Testis (tissue), 2 donors: ENCODE measurements around the gene ROPN1B.
"Not testable (repeated sequence)": the region's sequence is repeated elsewhere in the genome, so short reads cannot be mapped to it uniquely, and the experiment has no call there.

Experiments
- CTCF ChIP-seq, 3 experiments: fragments of 450-650 bp in 2 of 3; fragments of 200-600 bp in 1 of 3; sonication (generic) in 1 of 3; IDR thresholded peaks; one replicate each; pipeline ENCODE4 v1.5.1; 2016 to 2019; ENCODE audit warnings: antibody characterized with exemption in 3 of 3, mild to moderate bottlenecking in 2 of 3, moderate library complexity in 1 of 3
- POLR2A ChIP-seq: fragments of 450-650 bp; IDR thresholded peaks from one replicate; pipeline ENCODE4 v1.6.1; 2017; ENCODE audit warnings: antibody characterized with exemption, mild to moderate bottlenecking, moderate library complexity

- TF ChIP-seq POLR2A; CTCF (IDR thresholded peaks at IDR 0.05): not testable (repeated sequence)
These were observed 33.6 kb upstream of the ROPN1B start for GRCh38 chr3:125935252-125935874.
